Ascending aorta (tissue), 2 donors: Measurements from ENCODE around the gene TSACC. TPM values are rescaled to one million over a fixed set of nuclear protein-coding genes. Genes with fewer than 3 reads are reported as not detected.

ENCODE experiments used
- DNase-seq, 2 donors: peaks; one replicate each; pipeline ENCODE4 v3.0.0-alpha.2; 2019; ENCODE audit warnings: low spot score in 2 of 2
- H3K27ac ChIP-seq, 2 donors: fragments of 200-600 bp; sonication (generic); one replicate each; pipeline ENCODE4 v1.5.1; 2016 to 2017; ENCODE audit warnings: mild to moderate bottlenecking in 1 of 2
- H3K27me3 ChIP-seq: fragments of 200-600 bp; sonication (generic); one replicate; pipeline ENCODE4 v1.5.1; 2017
- H3K36me3 ChIP-seq, 2 donors: fragments of 200-600 bp; sonication (generic); one replicate each; pipeline ENCODE4 v1.5.1; 2016
- H3K4me1 ChIP-seq, 2 donors: fragments of 200-600 bp; sonication (generic); one replicate each; pipeline ENCODE4 v1.5.1; 2016 to 2017; ENCODE audit warnings: mild to moderate bottlenecking in 1 of 2
- H3K4me3 ChIP-seq, 2 donors: fragments of 200-600 bp; sonication (generic); one replicate each; pipeline ENCODE4 v1.5.1; 2016 to 2017; ENCODE audit warnings: mild to moderate bottlenecking in 1 of 2
- H3K9me3 ChIP-seq, 2 donors: fragments of 200-600 bp; sonication (generic); one replicate each; pipeline ENCODE4 v1.5.1; 2016
- CTCF ChIP-seq, 3 experiments: fragments of 200-600 bp in 2 of 3; fragments of 450-650 bp in 1 of 3; sonication (generic) in 2 of 3; IDR thresholded peaks; one replicate each; pipeline ENCODE4 v1.5.1; 2016 to 2019; ENCODE audit warnings: antibody characterized with exemption in 3 of 3, mild to moderate bottlenecking in 1 of 3, moderate library complexity in 1 of 3
- intact Hi-C: fragments of 100-400 bp; cut with DNase I; formaldehyde crosslinking; loops from one replicate; pipeline ENCODE4 v1.15.1; 2023
- total RNA-seq: library from RNA; depleted of rRNA; stranded (reverse); fragments of >200 nt; gene quantifications from one replicate; pipeline ENCODE4 v1.1.0, GENCODE V29; 2016

The TSACC gene
- total RNA-seq, 1 donor from 2014 or later: not detected

GRCh38 chr1:156372265-156372586, 33.9 kb downstream of the TSACC start:
- Histone ChIP-seq H3K9me3 (no peaks in the 10 kb centered on the region), H3K36me3 (no peaks in the 10 kb centered on the region), H3K27ac (no peak overlapping the region), H3K4me1 (peaks cover 0 to 5% of the 10 kb centered on the region in 2 donors), H3K27me3 (no peaks in the 10 kb centered on the region), H3K4me3 (no peak overlapping the region)
- TF ChIP-seq CTCF (IDR thresholded peaks at IDR 0.05): no peak
- DNase-seq: no peak
- intact Hi-C loops: no loop called here

- no peak for TF ChIP-seq CTCF (IDR thresholded peaks at IDR 0.05)
- Histone ChIP-seq H3K9me3 (no peaks in the 10 kb centered on the region), H3K4me1 (peaks cover 0 to 5% of the 10 kb centered on the region in 2 donors), H3K27ac (no peak overlapping the region), H3K36me3 (no peaks in the 10 kb centered on the region), H3K4me3 (no peak overlapping the region), H3K27me3 (no peaks in the 10 kb centered on the region)
- DNase-seq: no peak
- intact Hi-C loops: no loop called here
Observed at GRCh38 chr1:156372876-156373275, 34.5 kb downstream of the TSACC start.

DNA sequence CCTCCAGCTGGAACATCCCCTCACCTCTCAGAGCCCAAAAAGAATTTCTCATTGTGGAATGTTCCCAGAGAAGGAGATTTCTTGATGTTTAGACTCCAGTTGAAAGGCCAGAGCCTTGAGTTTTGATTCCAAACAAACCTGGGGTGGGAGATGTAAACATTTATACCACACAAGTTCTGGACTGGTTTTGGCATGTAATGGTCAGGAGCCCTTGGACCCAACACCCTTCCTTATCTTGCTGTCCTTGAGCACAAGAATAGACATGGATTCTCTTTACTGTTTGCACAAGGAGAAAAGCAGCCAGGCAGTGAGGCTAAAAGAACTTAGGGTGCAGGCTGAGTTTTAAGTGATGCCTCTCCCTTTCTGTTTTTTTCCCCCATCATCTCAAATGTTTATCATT, 35.2 kb downstream of the TSACC start:
- Histone ChIP-seq H3K27me3 (no peaks in the 10 kb centered on the region), H3K27ac (no peak overlapping the region), H3K4me3 (no peak overlapping the region), H3K4me1 (peaks cover 0 to 5% of the 10 kb centered on the region in 2 donors), H3K36me3 (no peaks in the 10 kb centered on the region), H3K9me3 (no peaks in the 10 kb centered on the region)
- TF ChIP-seq CTCF (IDR thresholded peaks at IDR 0.05): no peak
- intact Hi-C loops: no loop called here
- DNase-seq: no peak

- H3K9me3 ChIP-seq: no peaks in the 10 kb centered on the region
- no peaks in the 10 kb centered on the region for H3K4me1 ChIP-seq
- intact Hi-C loops: no loop called here
- no peak overlapping the region for H3K4me3 ChIP-seq
- no peaks in the 10 kb centered on the region for H3K27me3 ChIP-seq
- no peak overlapping the region for H3K27ac ChIP-seq
- TF ChIP-seq CTCF (IDR thresholded peaks at IDR 0.05): no peak
- no peak for DNase-seq
- no peaks in the 10 kb centered on the region for H3K36me3 ChIP-seq
Observed at GRCh38 chr1:156376146-156376545, 37.8 kb downstream of the TSACC start.

DNA sequence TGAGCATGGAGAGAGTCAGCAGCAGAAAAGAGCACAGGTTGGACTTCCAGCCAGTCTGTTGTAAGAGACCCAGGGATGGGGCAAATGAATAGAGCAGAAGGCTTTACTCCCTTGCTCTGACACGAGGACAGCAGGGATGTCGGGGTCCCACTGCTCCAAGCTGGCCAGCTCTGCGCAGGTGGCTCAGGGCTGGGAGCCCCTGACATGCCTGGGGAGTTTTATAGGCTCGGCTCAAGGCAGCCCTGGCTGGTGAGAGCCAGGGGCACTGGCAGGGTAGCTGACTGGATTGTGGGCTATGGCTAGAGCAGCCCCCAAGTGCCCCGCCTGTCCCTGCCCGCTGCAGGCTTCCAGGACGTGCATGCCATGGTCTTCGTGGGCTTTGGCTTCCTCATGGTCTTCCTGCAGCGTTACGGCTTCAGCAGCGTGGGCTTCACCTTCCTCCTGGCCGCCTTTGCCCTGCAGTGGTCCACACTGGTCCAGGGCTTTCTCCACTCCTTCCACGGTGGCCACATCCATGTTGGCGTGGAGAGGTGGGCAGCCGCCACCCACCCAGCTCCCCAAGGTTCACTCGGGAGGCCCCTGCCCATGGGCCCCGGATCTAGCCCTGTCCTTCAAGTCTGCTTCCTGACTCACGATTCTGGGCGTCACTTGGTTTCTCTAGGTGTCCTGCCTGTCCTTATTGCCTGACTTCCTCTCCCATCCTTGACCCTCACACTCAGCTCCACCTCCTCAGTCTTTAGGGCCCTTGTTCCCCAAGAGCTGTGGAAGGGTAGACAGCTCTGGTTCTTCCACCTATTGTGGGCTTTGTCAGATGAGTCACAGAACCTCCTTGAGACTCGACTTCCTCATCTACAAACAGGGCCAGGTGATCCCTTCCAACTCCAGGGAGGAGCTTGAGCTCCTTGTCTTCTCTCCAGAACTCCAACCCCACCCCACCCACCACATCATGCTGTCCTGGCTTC, 38.9 kb downstream of the TSACC start:
- intact Hi-C loops: no loop called here
- DNase-seq: no peak
- Histone ChIP-seq H3K27ac (no peak overlapping the region), H3K9me3 (no peaks in the 10 kb centered on the region), H3K4me1 (no peaks in the 10 kb centered on the region), H3K4me3 (no peak overlapping the region), H3K27me3 (no peaks in the 10 kb centered on the region), H3K36me3 (no peaks in the 10 kb centered on the region)
- no peak for TF ChIP-seq CTCF (IDR thresholded peaks at IDR 0.05)
